ENCODE results near the gene SPIRE1. TPM values are rescaled to one million over a fixed set of nuclear protein-coding genes. Genes with fewer than 3 reads are reported as not detected.
"Not testable (repeated sequence)": the region's sequence is repeated elsewhere in the genome, so short reads cannot be mapped to it uniquely, and the experiment has no call there.

The SPIRE1 gene
- total RNA-seq, 1 experiment from 2014 or later = 31.6 TPM

DNA sequence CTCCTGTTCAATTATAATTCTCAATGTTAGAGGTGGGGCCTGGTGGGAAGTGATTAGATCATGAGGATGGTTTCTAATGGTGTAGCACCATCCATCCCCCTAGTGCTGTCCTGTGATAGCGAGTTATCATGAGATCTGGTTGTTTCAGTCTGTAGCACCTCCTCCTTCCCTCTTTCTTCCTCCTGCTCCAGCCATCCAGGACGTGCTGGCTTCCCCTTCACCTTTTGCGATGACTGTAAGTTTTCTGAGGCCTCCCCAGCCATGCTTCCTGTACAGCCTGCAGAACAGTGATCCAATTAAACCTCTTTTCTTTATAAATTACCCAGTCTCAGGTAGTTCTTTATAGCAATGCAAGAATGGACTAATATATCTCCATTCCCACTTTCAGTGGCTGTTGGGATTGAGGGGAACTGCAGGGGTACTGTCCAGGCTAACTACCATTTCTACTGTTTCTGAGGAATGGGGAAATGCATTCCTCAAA is 19.2 kb downstream of the SPIRE1 start:
- Histone ChIP-seq H3K27ac (no peak overlapping the region), H3K27me3 (replicated peaks) (no peaks in the 10 kb centered on the region), H3K9me3 (replicated peaks) (no peaks in the 10 kb centered on the region), H3K4me3 (no peak overlapping the region), H3K4me1 (replicated peaks) (peaks cover 40% of the 10 kb centered on the region), H3K36me3 (peaks cover 8% of the 10 kb centered on the region; the same call in 1 of the 2 replicates)
- DNase-seq (ENCODE audit: low read depth in 1 of 2, low spot score in 2 of 2) = no peak

- no peak for DNase-seq (ENCODE audit: low read depth in 1 of 2, low spot score in 2 of 2)
- 0 out of 2 replicates have a peak overlapping the region, but pooled peaks have one; percentile 4 for H3K27ac ChIP-seq
- peaks cover 8% of the 10 kb centered on the region; the same call in 1 of the 2 replicates for H3K36me3 ChIP-seq
- H3K4me1 ChIP-seq (replicated peaks) = peaks cover 34% of the 10 kb centered on the region
- H3K27me3 ChIP-seq (replicated peaks) = no peaks in the 10 kb centered on the region
- H3K9me3 ChIP-seq (replicated peaks) = no peaks in the 10 kb centered on the region
- no peak overlapping the region for H3K4me3 ChIP-seq
These were observed 19.8 kb downstream of the SPIRE1 start for GRCh38 chr18:12637901-12638643.

- no peaks in the 10 kb centered on the region for H3K9me3 ChIP-seq (replicated peaks)
- no peak overlapping the region for H3K4me3 ChIP-seq
- H3K36me3 ChIP-seq = peaks cover 8% of the 10 kb centered on the region; the same call in 1 of the 2 replicates
- peaks cover 33% of the 10 kb centered on the region for H3K4me1 ChIP-seq (replicated peaks)
- no peaks in the 10 kb centered on the region for H3K27me3 ChIP-seq (replicated peaks)
- 0 out of 2 replicates have a peak overlapping the region, but pooled peaks have one; percentile 4 for H3K27ac ChIP-seq
- DNase-seq (ENCODE audit: low read depth in 1 of 2, low spot score in 2 of 2) = no peak
These were observed 20.5 kb downstream of the SPIRE1 start for GRCh38 chr18:12637393-12637792.

- Histone ChIP-seq H3K4me1 (replicated peaks) (peaks cover 18% of the 10 kb centered on the region), H3K4me3 (no peak overlapping the region), H3K27ac (no peak overlapping the region), H3K27me3 (replicated peaks) (no peaks in the 10 kb centered on the region), H3K9me3 (replicated peaks) (no peaks in the 10 kb centered on the region), H3K36me3 (peaks cover 5% of the 10 kb centered on the region)
- DNase-seq (ENCODE audit: low read depth in 1 of 2, low spot score in 2 of 2) = no peak
These were observed 26.0 kb downstream of the SPIRE1 start for GRCh38 chr18:12631831-12632477.

- peaks cover 14% of the 10 kb centered on the region for H3K36me3 ChIP-seq
- H3K27me3 ChIP-seq (replicated peaks) = no peaks in the 10 kb centered on the region
- DNase-seq (ENCODE audit: low read depth in 1 of 2, low spot score in 2 of 2) = no peak
- H3K4me1 ChIP-seq (replicated peaks) = peaks cover 18% of the 10 kb centered on the region
- H3K27ac ChIP-seq = peak overlapping the region; percentile 76; the same call in 1 of the 2 replicates
- no peak overlapping the region for H3K4me3 ChIP-seq
- H3K9me3 ChIP-seq (replicated peaks) = no peaks in the 10 kb centered on the region
These were observed 27.8 kb downstream of the SPIRE1 start for GRCh38 chr18:12630136-12630535.

DNA sequence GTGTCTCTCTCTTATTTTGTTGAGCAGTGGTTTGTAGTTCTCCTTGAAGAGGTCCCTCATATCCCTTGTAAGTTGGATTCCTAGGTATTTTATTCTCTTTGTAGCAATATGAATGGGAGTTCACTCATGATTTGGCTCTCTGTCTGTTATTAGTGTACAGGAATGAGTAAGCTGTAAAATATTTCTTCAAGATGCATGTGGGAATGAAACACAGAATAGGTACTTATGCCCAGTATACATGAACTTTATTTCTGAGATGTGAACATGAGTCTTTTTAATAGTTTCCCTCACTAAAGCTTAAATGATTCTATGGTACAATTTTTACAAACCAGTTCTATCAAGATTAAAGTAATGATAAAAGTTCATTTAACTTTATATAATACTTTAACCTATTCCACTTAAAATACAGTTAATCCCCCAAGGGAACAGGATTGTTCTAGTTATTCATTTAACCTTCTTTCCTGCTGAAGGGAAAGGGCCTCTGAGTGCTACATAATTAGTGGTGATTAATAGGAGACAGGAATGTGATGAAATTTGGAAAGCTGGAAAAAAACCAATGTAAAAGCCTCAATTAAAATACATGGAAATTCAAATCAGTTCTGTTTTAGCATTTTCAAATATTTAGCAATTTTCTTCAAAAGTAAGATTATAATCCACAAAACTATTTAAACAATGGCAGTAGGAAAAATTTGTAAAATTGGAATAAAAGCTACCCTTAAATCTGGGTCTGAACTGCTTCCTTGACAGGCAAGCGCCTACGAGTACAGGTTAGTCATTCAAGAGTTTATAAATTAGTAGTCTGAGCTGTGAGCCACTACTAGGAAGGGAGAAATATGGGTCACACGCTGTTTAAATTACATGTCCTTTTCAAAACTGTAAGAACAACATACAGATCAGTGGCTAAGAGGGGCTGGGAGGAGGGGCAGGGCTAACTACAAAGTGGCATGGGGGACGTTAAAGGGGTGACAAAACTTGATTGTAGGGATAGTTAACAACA is 28.9 kb downstream of the SPIRE1 start:
- H3K4me3 ChIP-seq = no peak overlapping the region
- no peaks in the 10 kb centered on the region for H3K9me3 ChIP-seq (replicated peaks)
- peaks cover 15% of the 10 kb centered on the region for H3K36me3 ChIP-seq
- no peaks in the 10 kb centered on the region for H3K27me3 ChIP-seq (replicated peaks)
- H3K27ac ChIP-seq = peak overlapping the region; percentile 76
- peak in 1 of 2 experiments; percentile 67 for DNase-seq (ENCODE audit: low read depth in 1 of 2, low spot score in 2 of 2)
- H3K4me1 ChIP-seq (replicated peaks) = peaks cover 18% of the 10 kb centered on the region

- not testable (repeated sequence) for H3K4me3 ChIP-seq; H3K9me3 ChIP-seq (replicated peaks); H3K27ac ChIP-seq; DNase-seq (ENCODE audit: low read depth in 1 of 2, low spot score in 2 of 2); H3K27me3 ChIP-seq (replicated peaks)
- peaks cover 18% of the 10 kb centered on the region for H3K36me3 ChIP-seq
- H3K4me1 ChIP-seq (replicated peaks) = peaks cover 18% of the 10 kb centered on the region
These were observed 30.7 kb downstream of the SPIRE1 start for GRCh38 chr18:12627199-12627598.

- no peak for DNase-seq (ENCODE audit: low read depth in 1 of 2, low spot score in 2 of 2)
- Histone ChIP-seq H3K4me3 (no peak overlapping the region), H3K4me1 (replicated peaks) (peaks cover 16% of the 10 kb centered on the region), H3K27me3 (replicated peaks) (no peaks in the 10 kb centered on the region), H3K27ac (no peak overlapping the region), H3K9me3 (replicated peaks) (no peaks in the 10 kb centered on the region), H3K36me3 (peaks cover 18% of the 10 kb centered on the region)
These were observed 32.7 kb downstream of the SPIRE1 start for GRCh38 chr18:12625241-12625640.

- H3K27me3 ChIP-seq (replicated peaks) = no peaks in the 10 kb centered on the region
- no peaks in the 10 kb centered on the region for H3K4me1 ChIP-seq (replicated peaks)
- DNase-seq (ENCODE audit: low read depth in 1 of 2, low spot score in 2 of 2) = no peak
- no peak overlapping the region for H3K4me3 ChIP-seq
- H3K27ac ChIP-seq = no peak overlapping the region
- H3K9me3 ChIP-seq (replicated peaks) = no peaks in the 10 kb centered on the region
- H3K36me3 ChIP-seq = peaks cover 17% of the 10 kb centered on the region
These were observed 36.1 kb downstream of the SPIRE1 start for GRCh38 chr18:12621742-12622306.

DNA sequence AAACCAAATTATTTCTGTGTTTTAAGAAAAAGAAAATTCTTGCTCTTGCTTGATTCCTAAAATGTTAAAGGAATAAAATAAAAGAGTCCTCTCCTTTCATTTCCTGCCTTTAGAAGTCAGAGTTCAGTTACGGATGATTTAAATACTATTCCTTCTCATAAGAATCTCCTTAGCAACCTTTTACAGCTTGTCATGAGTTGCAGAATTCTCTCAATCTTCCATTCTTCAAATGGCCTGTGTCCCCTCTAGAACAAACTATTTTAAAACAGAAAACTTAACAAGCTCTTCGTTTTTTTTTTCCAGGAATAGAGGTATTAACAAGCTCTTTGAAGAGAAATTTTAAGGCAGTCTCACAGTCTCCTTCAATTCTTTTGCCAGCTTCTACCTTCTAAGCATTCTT is 42.2 kb downstream of the SPIRE1 start:
- no peak overlapping the region for H3K4me3 ChIP-seq
- H3K27me3 ChIP-seq (replicated peaks) = no peaks in the 10 kb centered on the region
- no peak overlapping the region for H3K27ac ChIP-seq
- H3K4me1 ChIP-seq (replicated peaks) = no peaks in the 10 kb centered on the region
- no peaks in the 10 kb centered on the region for H3K9me3 ChIP-seq (replicated peaks)
- 0 out of 2 replicates have a peak, but pooled peaks cover 3% of the 10 kb centered on the region for H3K36me3 ChIP-seq
- DNase-seq (ENCODE audit: low read depth in 1 of 2, low spot score in 2 of 2) = no peak

DNA sequence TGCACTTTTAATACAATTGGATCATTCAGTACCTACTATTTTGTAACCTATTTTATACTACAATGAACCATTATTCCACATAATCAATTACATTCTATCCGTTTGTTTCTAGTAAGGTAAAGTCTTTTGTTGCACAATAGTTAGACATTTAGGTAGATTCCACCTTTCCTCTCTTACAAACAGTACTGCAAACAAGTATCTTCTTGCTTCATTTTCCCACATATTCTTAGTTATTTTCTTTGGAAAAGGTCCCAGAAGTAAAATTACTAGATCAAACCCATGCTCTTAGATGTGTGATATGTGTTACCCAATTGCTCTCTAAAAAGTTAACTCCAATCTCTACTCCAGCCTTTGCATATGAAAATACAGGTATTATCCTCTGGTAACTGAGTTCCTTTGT is 49.6 kb downstream of the SPIRE1 start:
- no peak for DNase-seq (ENCODE audit: low read depth in 1 of 2, low spot score in 2 of 2)
- Histone ChIP-seq H3K4me3 (no peak overlapping the region), H3K9me3 (replicated peaks) (no peaks in the 10 kb centered on the region), H3K27me3 (replicated peaks) (no peaks in the 10 kb centered on the region), H3K4me1 (replicated peaks) (peaks cover 32% of the 10 kb centered on the region), H3K27ac (no peak overlapping the region), H3K36me3 (no peaks in the 10 kb centered on the region)

- Histone ChIP-seq H3K27me3 (replicated peaks) (no peaks in the 10 kb centered on the region), H3K9me3 (replicated peaks) (no peaks in the 10 kb centered on the region), H3K36me3 (no peaks in the 10 kb centered on the region), H3K27ac (peak overlapping the region; percentile 90), H3K4me1 (replicated peaks) (peaks cover 32% of the 10 kb centered on the region), H3K4me3 (no peak overlapping the region)
- DNase-seq (ENCODE audit: low read depth in 1 of 2, low spot score in 2 of 2) = peak in 1 of 2 experiments; percentile 73
These were observed 51.2 kb downstream of the SPIRE1 start for GRCh38 chr18:12606592-12607315.
